Gastroesophageal sphincter (tissue), 4 donors: ENCODE results near the gene NDP. TPM values are rescaled to one million over a fixed set of nuclear protein-coding genes. Genes with fewer than 3 reads are reported as not detected.

Experiments
- ATAC-seq: fragments of 150-250 bp; one replicate; pipeline ENCODE4 v1.9.1; 2016; ENCODE audit warnings: mild to moderate bottlenecking, moderate library complexity
- H3K27ac ChIP-seq, 4 donors: fragments of 200-600 bp; sonication (generic) in 3 of 4; 1 replicate in 3 of 4; 2 replicates in 1 of 4; pipeline ENCODE4 v1.5.1; 2016 to 2019
- H3K27me3 ChIP-seq: fragments of 200-600 bp; sonication (generic); one replicate; pipeline ENCODE4 v1.5.1; 2019
- H3K36me3 ChIP-seq, 2 donors: fragments of 200-600 bp; sonication (generic); one replicate each; pipeline ENCODE4 v1.5.1; 2019; ENCODE audit warnings: control low read depth in 1 of 2
- H3K4me1 ChIP-seq, 3 donors: fragments of 200-600 bp; sonication (generic); 1 replicate in 2 of 3; 2 replicates in 1 of 3; pipeline ENCODE4 v1.5.1; 2016 to 2019; ENCODE audit warnings: control low read depth in 2 of 3
- H3K4me3 ChIP-seq, 2 donors: fragments of 200-600 bp; sonication (generic); one replicate each; pipeline ENCODE4 v1.5.1; 2019; ENCODE audit warnings: mild to moderate bottlenecking in 1 of 2, moderate library complexity in 1 of 2
- H3K9me3 ChIP-seq, 3 donors: fragments of 200-600 bp; sonication (generic); one replicate each; pipeline ENCODE4 v1.5.1; 2017 to 2019; ENCODE audit warnings: control low read depth in 2 of 3
- CTCF ChIP-seq, 4 experiments: fragments of 200-600 bp in 2 of 4; fragments of 450-650 bp in 2 of 4; sonication (generic) in 1 of 4; IDR thresholded peaks; one replicate each; pipeline ENCODE4 v1.5.1; 2017 to 2019; ENCODE audit warnings: antibody characterized with exemption in 4 of 4, mild to moderate bottlenecking in 2 of 4, moderate library complexity in 2 of 4
- EP300 ChIP-seq: sonication (generic); formaldehyde crosslinking; IDR thresholded peaks from one replicate; pipeline ENCODE4 v1.6.1; 2017; ENCODE audit warnings: antibody characterized with exemption, mild to moderate bottlenecking
- POLR2A ChIP-seq, 2 donors: fragments of 450-650 bp; IDR thresholded peaks; one replicate each; pipeline ENCODE4 v1.6.1; 2017; ENCODE audit warnings: antibody characterized with exemption in 2 of 2, mild to moderate bottlenecking in 2 of 2, moderate library complexity in 1 of 2
- POLR2AphosphoS5 ChIP-seq: sonication (generic); formaldehyde crosslinking; IDR thresholded peaks from one replicate; pipeline ENCODE4 v1.6.1; 2017; ENCODE audit warnings: antibody characterized with exemption
- WGBS, 2 donors: methylation state at CpG; one replicate each; pipeline ENCODE4 v1.1.5; 2018; ENCODE audit warnings: low coverage in 1 of 2; 5-methylcytosine and 5-hydroxymethylcytosine counted together
- total RNA-seq, 4 donors: library from RNA; depleted of rRNA; stranded (reverse); fragments of >200 nt; gene quantifications; one replicate each; pipeline ENCODE4 v1.1.0, GENCODE V29; 2016

The NDP gene
- total RNA-seq, 4 donors from 2014 or later: not detected

DNA sequence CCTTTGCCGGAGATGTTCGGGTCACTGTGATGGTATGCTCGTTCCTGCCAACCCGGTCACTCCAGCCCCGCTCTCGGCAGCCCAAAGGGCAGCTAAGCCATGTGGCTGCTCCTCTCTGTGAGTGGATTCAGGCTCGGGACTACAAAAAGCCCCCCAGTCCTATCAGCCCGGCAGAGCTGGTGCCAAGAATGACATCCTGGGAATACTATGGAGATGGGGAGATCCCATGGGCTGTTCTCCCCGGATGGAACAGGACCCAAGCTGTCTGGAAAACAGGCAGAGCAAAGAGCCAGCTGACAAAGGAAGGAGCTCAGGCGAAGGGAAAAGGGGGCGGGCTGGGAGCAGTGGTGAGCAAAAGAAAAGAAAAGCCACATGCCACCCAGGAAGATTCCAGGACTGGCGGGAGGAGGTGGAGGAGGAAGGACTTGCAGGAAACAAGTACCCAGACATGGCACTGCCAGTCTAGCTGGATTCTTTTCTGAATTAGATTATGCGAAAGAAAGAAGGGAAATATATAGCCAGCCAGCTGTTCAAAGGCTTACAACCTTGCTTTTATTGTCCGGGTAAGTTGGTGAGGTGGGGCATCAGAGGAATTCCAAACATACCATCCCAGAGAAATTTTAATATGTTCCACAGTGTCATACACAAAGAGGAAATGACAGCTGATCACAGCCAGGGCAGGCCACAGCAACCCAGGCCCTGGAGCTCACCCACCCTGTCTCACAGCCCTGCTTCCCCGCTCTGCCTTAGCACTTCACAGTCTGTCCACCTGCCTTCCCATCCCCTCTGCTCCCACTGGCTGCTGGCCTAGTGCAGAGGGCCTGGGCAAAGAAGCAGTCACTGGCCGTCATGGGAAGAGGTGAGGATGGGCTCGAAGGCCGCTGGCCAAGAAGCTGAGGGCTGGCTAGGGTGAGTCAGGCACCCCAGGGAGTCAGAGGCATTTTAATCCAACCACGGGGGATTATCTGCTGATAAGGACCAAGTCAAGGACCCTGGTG is 3.4 kb downstream of the NDP start:
- H3K4me1 ChIP-seq: peaks cover 0 to 6% (median 0%) of the 10 kb centered on the region in 3 donors
- TF ChIP-seq POLR2A (IDR thresholded peaks at IDR 0.05): no peak
- no peak for TF ChIP-seq POLR2AphosphoS5
- no peak for TF ChIP-seq CTCF (IDR thresholded peaks at IDR 0.05)
- TF ChIP-seq EP300: no peak
- no peaks in the 10 kb centered on the region for H3K9me3 ChIP-seq
- no peak overlapping the region for H3K27ac ChIP-seq
- no peaks in the 10 kb centered on the region for H3K27me3 ChIP-seq
- H3K36me3 ChIP-seq: no peaks in the 10 kb centered on the region
- no peak overlapping the region for H3K4me3 ChIP-seq
- 66% methylated on average over 6 of the region's 19 CpGs; no CpG with 5 or more reads in 1 of the 2 donors for WGBS, 2 donors
- no peak for ATAC-seq

- 40 to 63% methylated on average over 1 to 2 of the region's 4 CpGs for WGBS, 2 donors
- Histone ChIP-seq H3K27ac (no peak overlapping the region), H3K4me1 (peaks cover 0 to 6% (median 0%) of the 10 kb centered on the region in 3 donors), H3K36me3 (no peaks in the 10 kb centered on the region), H3K27me3 (no peaks in the 10 kb centered on the region), H3K9me3 (no peaks in the 10 kb centered on the region), H3K4me3 (no peak overlapping the region)
- TF ChIP-seq EP300 (no peak), CTCF (IDR thresholded peaks at IDR 0.05) (no peak), POLR2A (IDR thresholded peaks at IDR 0.05) (no peak)
- no peak for ATAC-seq
Measured at GRCh38 chrX:43968359-43968781, 4.8 kb downstream of the NDP start.

DNA sequence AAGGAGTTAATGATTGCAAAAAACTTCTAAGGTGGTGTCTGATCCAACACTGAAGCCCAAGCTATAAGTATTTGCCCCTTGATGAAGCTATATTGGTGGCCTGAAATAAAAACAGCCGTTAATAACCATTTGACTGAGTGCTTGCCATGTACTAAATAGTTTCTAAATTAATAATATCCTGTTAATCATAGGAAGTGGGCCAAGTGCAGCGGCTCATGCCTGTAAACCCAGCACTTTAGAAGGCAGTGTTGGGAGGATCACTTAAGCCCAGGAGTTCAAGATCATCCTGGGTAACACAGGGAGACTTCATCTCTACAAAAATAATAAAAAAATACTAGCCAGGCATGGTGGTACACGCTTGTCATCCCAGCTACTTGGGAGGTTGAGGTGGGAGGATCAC is 8.3 kb downstream of the NDP start:
- no peak for TF ChIP-seq POLR2AphosphoS5
- WGBS, 2 donors: 47 to 67% methylated on average over 2 to 3 of the region's 3 CpGs
- no peak for ATAC-seq
- no peaks in the 10 kb centered on the region for H3K27me3 ChIP-seq
- no peaks in the 10 kb centered on the region for H3K9me3 ChIP-seq
- H3K4me1 ChIP-seq: no peaks in the 10 kb centered on the region
- H3K27ac ChIP-seq: no peak overlapping the region
- no peak overlapping the region for H3K4me3 ChIP-seq
- H3K36me3 ChIP-seq: no peaks in the 10 kb centered on the region

- H3K27me3 ChIP-seq: no peaks in the 10 kb centered on the region
- H3K9me3 ChIP-seq: no peaks in the 10 kb centered on the region
- H3K36me3 ChIP-seq: no peaks in the 10 kb centered on the region
- no peak for ATAC-seq
- WGBS, 2 donors: 20% methylated on average over 1 of the region's 3 CpGs; no CpG with 5 or more reads in 1 of the 2 donors
- TF ChIP-seq POLR2AphosphoS5 (no peak), EP300 (no peak), POLR2A (IDR thresholded peaks at IDR 0.05) (no peak), CTCF (IDR thresholded peaks at IDR 0.05) (no peak)
- H3K4me3 ChIP-seq: no peak overlapping the region
- no peak overlapping the region for H3K27ac ChIP-seq
- H3K4me1 ChIP-seq: no peaks in the 10 kb centered on the region
Measured at GRCh38 chrX:43963726-43964125, 9.5 kb downstream of the NDP start.

DNA sequence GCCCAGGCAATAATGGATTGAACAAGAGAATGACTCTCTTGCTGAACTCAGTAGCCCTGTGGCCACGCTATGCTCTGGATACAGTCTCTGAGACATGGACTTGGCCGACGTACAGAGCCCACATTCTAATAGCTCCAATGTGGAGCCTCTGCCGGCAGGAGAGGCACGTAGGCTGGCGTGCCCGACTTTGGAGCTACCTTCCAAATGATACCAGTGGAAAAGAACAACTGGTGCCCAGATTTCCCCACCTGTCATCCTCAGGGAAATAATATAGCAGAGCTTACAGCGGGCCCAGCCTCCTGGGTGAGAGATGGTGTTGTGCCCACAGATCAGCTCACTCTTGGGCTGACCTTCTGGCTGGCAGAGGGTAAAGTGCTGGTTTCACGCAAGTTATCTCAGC is 10.6 kb downstream of the NDP start:
- Histone ChIP-seq H3K4me1 (no peaks in the 10 kb centered on the region), H3K27ac (no peak overlapping the region), H3K36me3 (no peaks in the 10 kb centered on the region), H3K27me3 (no peaks in the 10 kb centered on the region), H3K4me3 (no peak overlapping the region), H3K9me3 (no peaks in the 10 kb centered on the region)
- TF ChIP-seq EP300 (no peak), CTCF (IDR thresholded peaks at IDR 0.05) (no peak), POLR2A (IDR thresholded peaks at IDR 0.05) (no peak), POLR2AphosphoS5 (no peak)
- ATAC-seq: no peak
- 90 to 100% methylated on average over 1 to 2 of the region's 9 CpGs for WGBS, 2 donors
